B cell (primary cell): Measurements from ENCODE around the gene WNT11.

Experiments used
- EZH2 ChIP-seq: IDR thresholded peaks from 2 replicates; pipeline ENCODE4 v1.6.1; 2012; ENCODE audit warnings: borderline replicate concordance, low read depth, mild to moderate bottlenecking, moderate library complexity, low read length; ENCODE audit not compliant: insufficient read depth, poor library complexity, severe bottlenecking
- TF ChIP-seq, protein P1 (sequence below): fragments of 200-600 bp; IDR thresholded peaks from one replicate; pipeline ENCODE4 v1.8.0; 2022; ENCODE audit warnings: antibody characterized with exemption, mild to moderate bottlenecking

DNA sequence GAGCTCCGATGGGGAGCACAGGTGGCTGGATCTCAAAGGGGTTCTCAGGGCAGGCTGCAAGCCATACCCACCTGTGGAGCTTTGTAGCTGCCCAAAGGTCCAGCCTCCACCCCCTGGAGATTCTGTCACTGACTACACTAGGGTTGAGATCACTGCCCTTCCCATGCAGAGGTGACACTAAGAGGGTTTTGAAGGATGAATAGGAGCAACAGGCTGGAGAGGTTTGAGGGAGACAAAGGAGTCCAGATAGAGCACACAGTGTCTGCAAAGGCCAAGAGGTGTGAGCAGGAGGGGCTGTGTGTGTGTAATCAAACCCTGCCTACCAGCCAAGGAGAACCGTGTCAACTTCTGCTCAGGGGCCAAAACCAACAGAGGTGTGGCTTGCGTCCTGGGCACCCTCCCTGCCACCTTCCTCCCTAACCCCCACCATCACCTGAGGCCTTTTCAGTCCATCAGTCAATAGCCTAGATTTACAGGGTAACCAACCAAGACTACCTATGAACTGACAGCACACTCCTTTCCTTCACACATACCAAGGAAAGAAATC is 43.0 kb upstream of the WNT11 start:
- TF ChIP-seq, protein P1, sequence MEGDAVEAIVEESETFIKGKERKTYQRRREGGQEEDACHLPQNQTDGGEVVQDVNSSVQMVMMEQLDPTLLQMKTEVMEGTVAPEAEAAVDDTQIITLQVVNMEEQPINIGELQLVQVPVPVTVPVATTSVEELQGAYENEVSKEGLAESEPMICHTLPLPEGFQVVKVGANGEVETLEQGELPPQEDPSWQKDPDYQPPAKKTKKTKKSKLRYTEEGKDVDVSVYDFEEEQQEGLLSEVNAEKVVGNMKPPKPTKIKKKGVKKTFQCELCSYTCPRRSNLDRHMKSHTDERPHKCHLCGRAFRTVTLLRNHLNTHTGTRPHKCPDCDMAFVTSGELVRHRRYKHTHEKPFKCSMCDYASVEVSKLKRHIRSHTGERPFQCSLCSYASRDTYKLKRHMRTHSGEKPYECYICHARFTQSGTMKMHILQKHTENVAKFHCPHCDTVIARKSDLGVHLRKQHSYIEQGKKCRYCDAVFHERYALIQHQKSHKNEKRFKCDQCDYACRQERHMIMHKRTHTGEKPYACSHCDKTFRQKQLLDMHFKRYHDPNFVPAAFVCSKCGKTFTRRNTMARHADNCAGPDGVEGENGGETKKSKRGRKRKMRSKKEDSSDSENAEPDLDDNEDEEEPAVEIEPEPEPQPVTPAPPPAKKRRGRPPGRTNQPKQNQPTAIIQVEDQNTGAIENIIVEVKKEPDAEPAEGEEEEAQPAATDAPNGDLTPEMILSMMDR = no peak
- TF ChIP-seq EZH2 = no peak
